Right atrium auricular region (tissue), 2 donors: ENCODE measurements around the gene MSH5. TPM values are rescaled to one million over a fixed set of nuclear protein-coding genes. Genes with fewer than 3 reads are reported as not detected.
"Not testable (repeated sequence)": the region's sequence is repeated elsewhere in the genome, so short reads cannot be mapped to it uniquely, and the experiment has no call there.

Source experiments
- DNase-seq: peaks from one replicate; pipeline ENCODE4 v3.0.0-alpha.2; 2019; ENCODE audit warnings: low spot score
- H3K27ac ChIP-seq, 2 donors: fragments of 200-600 bp; sonication (generic); 1 replicate in 1 of 2; 2 replicates in 1 of 2; pipeline ENCODE4 v1.5.1; 2016 to 2019
- H3K27me3 ChIP-seq, 2 donors: fragments of 200-600 bp; sonication (generic); one replicate each; pipeline versions ENCODE4 v1.5.1 to v1.6.0; 2017 to 2019
- H3K36me3 ChIP-seq: fragments of 200-600 bp; sonication (generic); one replicate; pipeline ENCODE4 v1.5.1; 2016
- H3K4me1 ChIP-seq, 2 donors: fragments of 200-600 bp; sonication (generic); one replicate each; pipeline versions ENCODE4 v1.5.1 to v1.6.0; 2017 to 2019
- H3K4me3 ChIP-seq, 2 donors: fragments of 200-600 bp; sonication (generic); 1 replicate in 1 of 2; 2 replicates in 1 of 2; pipeline ENCODE4 v1.5.1; 2017 to 2019; ENCODE audit warnings: mild to moderate bottlenecking in 1 of 2, moderate library complexity in 1 of 2
- H3K9me3 ChIP-seq, 2 donors: fragments of 200-600 bp; sonication (generic); one replicate each; pipeline ENCODE4 v1.5.1; 2019
- CTCF ChIP-seq, 2 donors: fragments of 200-600 bp; sonication (generic); IDR thresholded peaks; one replicate each; pipeline ENCODE4 v1.5.1; 2019; ENCODE audit warnings: antibody characterized with exemption in 2 of 2
- total RNA-seq, 2 donors: library from RNA; depleted of rRNA; stranded (reverse); fragments of >200 nt; gene quantifications; one replicate each; pipeline ENCODE4 v1.1.0, GENCODE V29; 2016

The MSH5 gene
- total RNA-seq, 2 donors from 2014 or later = 0.37 to 0.98 TPM

- H3K27me3 ChIP-seq = no peaks in the 10 kb centered on the region
- peaks cover 0 to 12% of the 10 kb centered on the region in 2 donors for H3K4me1 ChIP-seq
- peak in 1 of 2 donors; percentile 57 for TF ChIP-seq CTCF (IDR thresholded peaks at IDR 0.05)
- H3K36me3 ChIP-seq = peaks cover 10% of the 10 kb centered on the region
- H3K4me3 ChIP-seq = no peak overlapping the region
- H3K9me3 ChIP-seq = no peaks in the 10 kb centered on the region
- no peak for DNase-seq
- no peak overlapping the region for H3K27ac ChIP-seq
Measured at GRCh38 chr6:31791324-31792089, 51.7 kb downstream of the MSH5 start.

- TF ChIP-seq CTCF (IDR thresholded peaks at IDR 0.05) = no peak
- peaks cover 10% of the 10 kb centered on the region for H3K36me3 ChIP-seq
- peaks cover 0 to 12% of the 10 kb centered on the region in 2 donors for H3K4me1 ChIP-seq
- H3K9me3 ChIP-seq = no peaks in the 10 kb centered on the region
- DNase-seq = no peak
- H3K27ac ChIP-seq = no peak overlapping the region
- no peak overlapping the region for H3K4me3 ChIP-seq
- H3K27me3 ChIP-seq = no peaks in the 10 kb centered on the region
Measured at GRCh38 chr6:31792090-31792374, 52.2 kb downstream of the MSH5 start.

GRCh38 chr6:31792761-31793171, 53.0 kb downstream of the MSH5 start:
- Histone ChIP-seq H3K36me3 (peaks cover 6% of the 10 kb centered on the region), H3K27ac (no peak overlapping the region), H3K4me3 (no peak overlapping the region), H3K9me3 (no peaks in the 10 kb centered on the region), H3K4me1 (peaks cover 0 to 12% of the 10 kb centered on the region in 2 donors), H3K27me3 (no peaks in the 10 kb centered on the region)
- no peak for TF ChIP-seq CTCF (IDR thresholded peaks at IDR 0.05)
- DNase-seq = no peak

GRCh38 chr6:31793927-31794245, 54.1 kb downstream of the MSH5 start:
- not testable (repeated sequence) for H3K9me3 ChIP-seq, H3K27me3 ChIP-seq, H3K4me3 ChIP-seq, DNase-seq, H3K36me3 ChIP-seq, H3K27ac ChIP-seq
- peaks cover 0 to 12% of the 10 kb centered on the region in 2 donors for H3K4me1 ChIP-seq

GRCh38 chr6:31794294-31794865, 54.6 kb downstream of the MSH5 start:
- TF ChIP-seq CTCF (IDR thresholded peaks at IDR 0.05) = no peak
- no peak for DNase-seq
- Histone ChIP-seq H3K9me3 (no peaks in the 10 kb centered on the region), H3K36me3 (peaks cover 6% of the 10 kb centered on the region), H3K27ac (peak overlapping the region; percentile 88 to 94), H3K27me3 (no peaks in the 10 kb centered on the region), H3K4me1 (peaks cover 0 to 12% of the 10 kb centered on the region in 2 donors), H3K4me3 (peak overlapping the region; percentile 67 to 95)

GRCh38 chr6:31794866-31795615, 55.2 kb downstream of the MSH5 start:
- no peak for DNase-seq
- Histone ChIP-seq H3K9me3 (no peaks in the 10 kb centered on the region), H3K4me1 (peaks cover 0 to 12% of the 10 kb centered on the region in 2 donors), H3K36me3 (peaks cover 6% of the 10 kb centered on the region), H3K27ac (peak overlapping the region; percentile 88 to 94), H3K4me3 (peak overlapping the region; percentile 67 to 95), H3K27me3 (no peaks in the 10 kb centered on the region)
- no peak for TF ChIP-seq CTCF (IDR thresholded peaks at IDR 0.05)
